Measurements from ENCODE around the gene ZNF784. TPM values are rescaled to one million over a fixed set of nuclear protein-coding genes. Genes with fewer than 3 reads are reported as not detected.
A peak's percentile ranks its signal among the peaks of the same experiment; 100 is the strongest.

The ZNF784 gene
- total and polyA plus RNA-seq, 2 of the 8 experiments (the other 6 are each of a cell fraction or from before 2014, with no cell fraction given) = 6.5 to 8.0 TPM

DNA sequence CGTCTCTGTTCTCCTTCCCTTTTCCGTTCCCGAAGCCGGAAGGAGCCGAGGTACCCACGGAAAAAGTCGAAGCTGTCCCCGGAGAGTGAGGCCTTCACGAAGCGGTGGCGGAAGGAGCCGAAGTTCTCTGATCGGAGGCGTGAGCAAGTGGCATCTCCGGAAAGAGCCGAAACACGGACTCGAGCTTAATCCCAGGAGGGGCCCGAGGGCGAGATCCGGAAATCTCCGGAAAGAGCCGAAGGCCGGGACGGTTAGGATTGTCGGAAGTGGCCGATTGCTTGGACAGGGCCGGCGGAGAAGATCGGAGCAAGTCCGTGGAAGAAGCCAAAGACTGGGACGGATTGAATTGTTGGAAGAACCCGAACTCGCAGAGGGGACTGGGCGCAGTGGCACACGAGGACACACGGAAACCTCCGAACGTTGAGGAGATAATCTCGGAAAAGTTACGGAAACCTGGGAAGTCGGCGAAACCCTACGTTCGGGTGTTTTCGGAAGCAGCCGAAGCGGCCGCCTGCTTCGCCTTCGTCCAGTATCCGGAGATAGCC lies 30.0 kb upstream of the ZNF784 start:
- peak overlapping the region; percentile 100 for H2BK5ac ChIP-seq (ENCODE audit: low read depth, low read length)
- ChIA-PET POLR2A (ENCODE audit: partially characterized antibody) (interaction anchor here (0.6 to 1.6 kb wide), 18 partner anchors 9 to 514 kb away, joined by 3 to 13 read pairs (median 5); partner anchors contain the start of genes EPN1, FIZ1, TMEM238 and ZNF524), CTCF (ENCODE audit: partially characterized antibody) (interaction anchor here (0.6 to 1.0 kb wide), 16 partner anchors 14 to 653 kb away, joined by 3 to 10 read pairs (median 3); no protein-coding TSS in a partner anchor)
- 2% methylated on average over 47 of the region's 52 CpGs; no CpG with 5 or more reads in 1 of the 2 experiments for WGBS, 2 experiments (ENCODE audit: extremely low coverage in 1 of 2, insufficient coverage in 1 of 2, insufficient read length in 1 of 2, insufficient replicate concordance in 2 of 2, low coverage in 1 of 2, low lambda C conversion rate in 2 of 2, missing lambda C conversion rate in 1 of 2)
- peak overlapping the region; percentile 78 to 94 for H3K4me2 ChIP-seq (ENCODE audit: insufficient read depth in 1 of 2, low read depth in 2 of 2, low read length in 2 of 2)
- peaks cover 13% of the 10 kb centered on the region for H3K23me2 ChIP-seq (ENCODE audit: low read depth, low read length)
- peaks cover 15 to 18% of the 10 kb centered on the region in 2 experiments for H4K20me1 ChIP-seq (replicated peaks in 1 of 2; ENCODE audit: control insufficient read depth in 1 of 2, insufficient read depth in 2 of 2, low read length in 2 of 2)
- peak overlapping the region; percentile 98 for H2BK12ac ChIP-seq (ENCODE audit: low read depth, low read length)
- peak overlapping the region; percentile 68 for H4K5ac ChIP-seq (ENCODE audit: insufficient read length, low read depth, low read length)
- H3K56ac ChIP-seq (replicated peaks; ENCODE audit: insufficient read length, low read depth, low read length) = peak overlapping the region; percentile 69
- peak overlapping the region; percentile 11 for H2BK120ac ChIP-seq (replicated peaks; ENCODE audit: low read depth, low read length)
- H3K18ac ChIP-seq (ENCODE audit: extremely low read depth, low read length) = peak overlapping the region; percentile 100
- peaks cover 3 to 18% (median 10%) of the 10 kb centered on the region in 4 experiments; a peak in 6 of 7 replicates for H3K4me1 ChIP-seq (replicated peaks in 1 of 4; ENCODE audit: control insufficient read depth in 3 of 4, insufficient read depth in 4 of 4, low read length in 3 of 4)
- H3K9me3 ChIP-seq (ENCODE audit: insufficient read depth in 2 of 2, low read depth in 1 of 2, low read length in 1 of 2) = no peaks in the 10 kb centered on the region
- H2BK20ac ChIP-seq (ENCODE audit: low read length) = no peak overlapping the region
- H3K4ac ChIP-seq (replicated peaks; ENCODE audit: insufficient read length, low read depth, low read length) = no peak overlapping the region
- no peak overlapping the region for H2BK15ac ChIP-seq (ENCODE audit: low read length)
- DNase-seq (ENCODE audit: low read depth in 1 of 2, low spot score in 2 of 2) (peak; percentile 98 to 100), FAIRE-seq (peak; percentile 93)
- H3K14ac ChIP-seq (ENCODE audit: insufficient read length) = no peak overlapping the region
- H3K27ac ChIP-seq (ENCODE audit: low read depth, low read length) = peak overlapping the region; percentile 98
- peak overlapping the region; percentile 77 to 91 (median 82) for H3K4me3 ChIP-seq (ENCODE audit: extremely low read depth in 1 of 4, insufficient read depth in 2 of 4, low read depth in 3 of 4, low read length in 4 of 4)
- H3K36me3 ChIP-seq (ENCODE audit: control insufficient read depth in 2 of 4, insufficient read depth in 4 of 4, low read length in 3 of 4) = peaks cover 0 to 4% (median 2%) of the 10 kb centered on the region in 4 experiments; a peak in 1 of 8 replicates
- peak overlapping the region; percentile 99 for H2AFZ ChIP-seq (ENCODE audit: low read length)
- peak overlapping the region; percentile 91; the same call in 1 of the 2 replicates for H4K8ac ChIP-seq (ENCODE audit: extremely low read depth, insufficient read depth, low read length)
- H3K79me1 ChIP-seq (ENCODE audit: low read depth, low read length) = peaks cover 2% of the 10 kb centered on the region; the same call in 1 of the 2 replicates
- TF ChIP-seq RFX5 (IDR thresholded peaks at IDR 0.05; ENCODE audit: borderline replicate concordance, low read depth, low read length) (no peak), HDAC2 (IDR thresholded peaks at IDR 0.05; ENCODE audit: borderline replicate concordance in 1 of 2, low read depth in 2 of 2, low read length in 2 of 2) (no peak), KDM4A (IDR thresholded peaks at IDR 0.05; ENCODE audit: low read depth, low read length, severe bottlenecking) (peak; percentile 8), SP4 (IDR thresholded peaks at IDR 0.05; ENCODE audit: low read length) (peak; percentile 91; the same call in 1 of the 2 replicates), SP1 (IDR thresholded peaks at IDR 0.05; ENCODE audit: low read depth, low read length) (0 out of 2 replicates have a peak, but pooled peaks have one; percentile 18), CTCF (IDR thresholded peaks at IDR 0.05; ENCODE audit: control extremely low read depth in 1 of 3, insufficient read depth in 1 of 3, low read depth in 1 of 3, low read length in 3 of 3) (0 out of 4 replicates have a peak, but pooled peaks of 1 of the 3 experiments have one; percentile 8), GABPA (IDR thresholded peaks at IDR 0.05; ENCODE audit: borderline replicate concordance, insufficient read depth, low read length) (peak; percentile 70; the same call in 1 of the 2 replicates)
- no peak overlapping the region for H3K23ac ChIP-seq (ENCODE audit: insufficient read length)
- H3K9ac ChIP-seq (replicated peaks in 1 of 4; ENCODE audit: extremely low read depth in 1 of 4, low read depth in 3 of 4, low read length in 3 of 4) = peak overlapping the region in 3 of 4 experiments; percentile 92 to 98 (median 98); a peak in 6 of 7 replicates
- peaks cover 38 to 41% of the 10 kb centered on the region in 2 experiments for H3K79me2 ChIP-seq (ENCODE audit: control insufficient read depth in 1 of 2, insufficient read depth in 2 of 2, low read length in 2 of 2)
- no peak overlapping the region for H2AK5ac ChIP-seq (ENCODE audit: low read depth, low read length)
- no peaks in the 10 kb centered on the region for H3K27me3 ChIP-seq (replicated peaks in 1 of 4; ENCODE audit: control insufficient read depth in 3 of 4, extremely low read depth in 1 of 4, insufficient read depth in 3 of 4, low read length in 3 of 4)
- peak overlapping the region; percentile 81 for H4K91ac ChIP-seq (replicated peaks; ENCODE audit: insufficient read length, low read length)
